ENCODE results near the gene TNKS1BP1. TPM values are rescaled to one million over a fixed set of nuclear protein-coding genes. Genes with fewer than 3 reads are reported as not detected.

TNKS1BP1 gene
- polyA plus RNA-seq, 2 donors = 114 to 249 TPM

GRCh38 chr11:57354699-57355098, 29.9 kb upstream of the TNKS1BP1 start:
- no peaks in the 10 kb centered on the region for H3K9me3 ChIP-seq (ENCODE audit: control insufficient read depth in 2 of 2, insufficient read depth in 1 of 2, low read depth in 1 of 2, low read length in 1 of 2)
- 79 to 80% methylated on average over 6 of the region's 6 CpGs for WGBS, 2 donors
- peaks cover 0 to 2% of the 10 kb centered on the region in 2 donors for H3K4me1 ChIP-seq (ENCODE audit: control insufficient read depth in 2 of 2, insufficient read depth in 2 of 2, low read length in 1 of 2)
- no peaks in the 10 kb centered on the region for H3K27me3 ChIP-seq (ENCODE audit: control insufficient read depth in 1 of 2, insufficient read depth in 2 of 2, low read length in 2 of 2)
- H3K4me3 ChIP-seq (ENCODE audit: low read depth in 1 of 2, low read length in 2 of 2) = no peak overlapping the region
- H3K27ac ChIP-seq (ENCODE audit: low read depth in 2 of 2, low read length in 1 of 2) = no peak overlapping the region
- no peaks in the 10 kb centered on the region for H3K36me3 ChIP-seq (ENCODE audit: control insufficient read depth in 2 of 2, insufficient read depth in 2 of 2, low read length in 1 of 2)

- Histone ChIP-seq H3K4me1 (ENCODE audit: control insufficient read depth in 2 of 2, insufficient read depth in 2 of 2, low read length in 1 of 2) (no peaks in the 10 kb centered on the region), H3K36me3 (ENCODE audit: control insufficient read depth in 2 of 2, insufficient read depth in 2 of 2, low read length in 1 of 2) (no peaks in the 10 kb centered on the region), H3K9me3 (ENCODE audit: control insufficient read depth in 2 of 2, insufficient read depth in 1 of 2, low read depth in 1 of 2, low read length in 1 of 2) (no peaks in the 10 kb centered on the region), H3K27ac (ENCODE audit: low read depth in 2 of 2, low read length in 1 of 2) (no peak overlapping the region), H3K4me3 (ENCODE audit: low read depth in 1 of 2, low read length in 2 of 2) (no peak overlapping the region), H3K27me3 (ENCODE audit: control insufficient read depth in 1 of 2, insufficient read depth in 2 of 2, low read length in 2 of 2) (no peaks in the 10 kb centered on the region)
- WGBS, 2 donors = 76 to 81% methylated on average over 4 of the region's 4 CpGs
These were observed 29.1 kb upstream of the TNKS1BP1 start for GRCh38 chr11:57353852-57354251.

- Histone ChIP-seq H3K27ac (ENCODE audit: low read depth in 2 of 2, low read length in 1 of 2) (no peak overlapping the region), H3K4me1 (ENCODE audit: control insufficient read depth in 2 of 2, insufficient read depth in 2 of 2, low read length in 1 of 2) (no peaks in the 10 kb centered on the region), H3K36me3 (ENCODE audit: control insufficient read depth in 2 of 2, insufficient read depth in 2 of 2, low read length in 1 of 2) (no peaks in the 10 kb centered on the region), H3K9me3 (ENCODE audit: control insufficient read depth in 2 of 2, insufficient read depth in 1 of 2, low read depth in 1 of 2, low read length in 1 of 2) (no peaks in the 10 kb centered on the region), H3K27me3 (ENCODE audit: control insufficient read depth in 1 of 2, insufficient read depth in 2 of 2, low read length in 2 of 2) (no peaks in the 10 kb centered on the region), H3K4me3 (ENCODE audit: low read depth in 1 of 2, low read length in 2 of 2) (no peak overlapping the region)
- 57 to 59% methylated on average over 4 of the region's 4 CpGs for WGBS, 2 donors
These were observed 28.7 kb upstream of the TNKS1BP1 start for GRCh38 chr11:57353446-57353845.

GRCh38 chr11:57353036-57353435, 28.3 kb upstream of the TNKS1BP1 start:
- no peak overlapping the region for H3K4me3 ChIP-seq (ENCODE audit: low read depth in 1 of 2, low read length in 2 of 2)
- 62 to 68% methylated on average over 5 of the region's 5 CpGs for WGBS, 2 donors
- no peaks in the 10 kb centered on the region for H3K36me3 ChIP-seq (ENCODE audit: control insufficient read depth in 2 of 2, insufficient read depth in 2 of 2, low read length in 1 of 2)
- no peaks in the 10 kb centered on the region for H3K4me1 ChIP-seq (ENCODE audit: control insufficient read depth in 2 of 2, insufficient read depth in 2 of 2, low read length in 1 of 2)
- H3K27ac ChIP-seq (ENCODE audit: low read depth in 2 of 2, low read length in 1 of 2) = no peak overlapping the region
- H3K9me3 ChIP-seq (ENCODE audit: control insufficient read depth in 2 of 2, insufficient read depth in 1 of 2, low read depth in 1 of 2, low read length in 1 of 2) = no peaks in the 10 kb centered on the region
- no peaks in the 10 kb centered on the region for H3K27me3 ChIP-seq (ENCODE audit: control insufficient read depth in 1 of 2, insufficient read depth in 2 of 2, low read length in 2 of 2)

- Histone ChIP-seq H3K27me3 (ENCODE audit: control insufficient read depth in 1 of 2, insufficient read depth in 2 of 2, low read length in 2 of 2) (no peaks in the 10 kb centered on the region), H3K9me3 (ENCODE audit: control insufficient read depth in 2 of 2, insufficient read depth in 1 of 2, low read depth in 1 of 2, low read length in 1 of 2) (no peaks in the 10 kb centered on the region), H3K4me3 (ENCODE audit: low read depth in 1 of 2, low read length in 2 of 2) (no peak overlapping the region), H3K36me3 (ENCODE audit: control insufficient read depth in 2 of 2, insufficient read depth in 2 of 2, low read length in 1 of 2) (no peaks in the 10 kb centered on the region), H3K4me1 (ENCODE audit: control insufficient read depth in 2 of 2, insufficient read depth in 2 of 2, low read length in 1 of 2) (no peaks in the 10 kb centered on the region), H3K27ac (ENCODE audit: low read depth in 2 of 2, low read length in 1 of 2) (no peak overlapping the region)
- WGBS, 2 donors = 26 to 28% methylated on average over 31 of the region's 31 CpGs
These were observed 24.9 kb upstream of the TNKS1BP1 start for GRCh38 chr11:57349491-57350274.

GRCh38 chr11:57348636-57349313, 24.0 kb upstream of the TNKS1BP1 start:
- no peaks in the 10 kb centered on the region for H3K9me3 ChIP-seq (ENCODE audit: control insufficient read depth in 2 of 2, insufficient read depth in 1 of 2, low read depth in 1 of 2, low read length in 1 of 2)
- H3K4me1 ChIP-seq (ENCODE audit: control insufficient read depth in 2 of 2, insufficient read depth in 2 of 2, low read length in 1 of 2) = no peaks in the 10 kb centered on the region
- 86 to 87% methylated on average over 14 of the region's 14 CpGs for WGBS, 2 donors
- H3K27ac ChIP-seq (ENCODE audit: low read depth in 2 of 2, low read length in 1 of 2) = no peak overlapping the region
- H3K36me3 ChIP-seq (ENCODE audit: control insufficient read depth in 2 of 2, insufficient read depth in 2 of 2, low read length in 1 of 2) = no peaks in the 10 kb centered on the region
- no peak overlapping the region for H3K4me3 ChIP-seq (ENCODE audit: low read depth in 1 of 2, low read length in 2 of 2)
- H3K27me3 ChIP-seq (ENCODE audit: control insufficient read depth in 1 of 2, insufficient read depth in 2 of 2, low read length in 2 of 2) = no peaks in the 10 kb centered on the region

GRCh38 chr11:57348052-57348451, 23.3 kb upstream of the TNKS1BP1 start:
- WGBS, 2 donors = 75 to 89% methylated on average over 7 of the region's 7 CpGs
- no peaks in the 10 kb centered on the region for H3K36me3 ChIP-seq (ENCODE audit: control insufficient read depth in 2 of 2, insufficient read depth in 2 of 2, low read length in 1 of 2)
- H3K4me1 ChIP-seq (ENCODE audit: control insufficient read depth in 2 of 2, insufficient read depth in 2 of 2, low read length in 1 of 2) = no peaks in the 10 kb centered on the region
- no peaks in the 10 kb centered on the region for H3K27me3 ChIP-seq (ENCODE audit: control insufficient read depth in 1 of 2, insufficient read depth in 2 of 2, low read length in 2 of 2)
- H3K27ac ChIP-seq (ENCODE audit: low read depth in 2 of 2, low read length in 1 of 2) = no peak overlapping the region
- H3K4me3 ChIP-seq (ENCODE audit: low read depth in 1 of 2, low read length in 2 of 2) = no peak overlapping the region
- no peaks in the 10 kb centered on the region for H3K9me3 ChIP-seq (ENCODE audit: control insufficient read depth in 2 of 2, insufficient read depth in 1 of 2, low read depth in 1 of 2, low read length in 1 of 2)

- H3K4me3 ChIP-seq (ENCODE audit: low read depth in 1 of 2, low read length in 2 of 2) = no peak overlapping the region
- H3K27me3 ChIP-seq (ENCODE audit: control insufficient read depth in 1 of 2, insufficient read depth in 2 of 2, low read length in 2 of 2) = no peaks in the 10 kb centered on the region
- no peaks in the 10 kb centered on the region for H3K4me1 ChIP-seq (ENCODE audit: control insufficient read depth in 2 of 2, insufficient read depth in 2 of 2, low read length in 1 of 2)
- WGBS, 2 donors = 82 to 84% methylated on average over 9 of the region's 9 CpGs
- no peaks in the 10 kb centered on the region for H3K36me3 ChIP-seq (ENCODE audit: control insufficient read depth in 2 of 2, insufficient read depth in 2 of 2, low read length in 1 of 2)
- no peak overlapping the region for H3K27ac ChIP-seq (ENCODE audit: low read depth in 2 of 2, low read length in 1 of 2)
- no peaks in the 10 kb centered on the region for H3K9me3 ChIP-seq (ENCODE audit: control insufficient read depth in 2 of 2, insufficient read depth in 1 of 2, low read depth in 1 of 2, low read length in 1 of 2)
These were observed 22.6 kb upstream of the TNKS1BP1 start for GRCh38 chr11:57347336-57347735.

- Histone ChIP-seq H3K27me3 (ENCODE audit: control insufficient read depth in 1 of 2, insufficient read depth in 2 of 2, low read length in 2 of 2) (no peaks in the 10 kb centered on the region), H3K36me3 (ENCODE audit: control insufficient read depth in 2 of 2, insufficient read depth in 2 of 2, low read length in 1 of 2) (no peaks in the 10 kb centered on the region), H3K4me1 (ENCODE audit: control insufficient read depth in 2 of 2, insufficient read depth in 2 of 2, low read length in 1 of 2) (no peaks in the 10 kb centered on the region), H3K9me3 (ENCODE audit: control insufficient read depth in 2 of 2, insufficient read depth in 1 of 2, low read depth in 1 of 2, low read length in 1 of 2) (no peaks in the 10 kb centered on the region), H3K4me3 (ENCODE audit: low read depth in 1 of 2, low read length in 2 of 2) (no peak overlapping the region), H3K27ac (ENCODE audit: low read depth in 2 of 2, low read length in 1 of 2) (no peak overlapping the region)
- 16 to 18% methylated on average over 11 of the region's 11 CpGs for WGBS, 2 donors
These were observed 20.9 kb upstream of the TNKS1BP1 start for GRCh38 chr11:57345555-57346211.
